Kidney (tissue), 14 donors: Measurements from ENCODE around the gene HAUS3. TPM values are rescaled to one million over a fixed set of nuclear protein-coding genes. Genes with fewer than 3 reads are reported as not detected.

Experiments used
- DNase-seq, 5 donors: peaks; one replicate each; pipeline ENCODE4 v3.0.0-alpha.2; 2013 to 2020
- FAIRE-seq: peaks from 2 replicates; lab custom pipeline; 2012; peaks lifted over from hg19 to GRCh38; lab: Jason Lieb, UNC
- H3K27ac ChIP-seq, 2 donors: one replicate each; pipeline ENCODE4 v1.7.0; 2013; ENCODE audit warnings: low read depth in 2 of 2, low read length in 2 of 2, inconsistent platforms in 1 of 2
- H3K27me3 ChIP-seq: one replicate; pipeline ENCODE4 v1.7.1; 2013; ENCODE audit warnings: low read length, inconsistent platforms; ENCODE audit not compliant: control insufficient read depth, insufficient read depth
- H3K36me3 ChIP-seq, 3 donors: one replicate each; pipeline versions ENCODE4 v1.7.0 to v1.7.1; 2013; ENCODE audit warnings: low read length in 3 of 3, control low read depth in 1 of 3, inconsistent platforms in 1 of 3; ENCODE audit not compliant: insufficient read depth in 3 of 3, control insufficient read depth in 2 of 3
- H3K4me1 ChIP-seq, 3 donors: one replicate each; pipeline versions ENCODE4 v1.7.0 to v1.7.1; 2013; ENCODE audit warnings: low read length in 3 of 3, inconsistent platforms in 1 of 3, low read depth in 1 of 3; ENCODE audit not compliant: control insufficient read depth in 2 of 3, insufficient read depth in 2 of 3
- H3K4me3 ChIP-seq, 3 donors: one replicate each; pipeline versions ENCODE4 v1.7.0 to v1.8.1; 2013; ENCODE audit warnings: low read length in 3 of 3, control low read depth in 1 of 3, inconsistent platforms in 1 of 3
- H3K9ac ChIP-seq, 3 donors: one replicate each; pipeline versions ENCODE4 v1.7.0 to v1.7.1; 2013; ENCODE audit warnings: low read length in 3 of 3, control low read depth in 1 of 3, inconsistent platforms in 1 of 3
- H3K9me3 ChIP-seq, 3 donors: one replicate each; pipeline versions ENCODE4 v1.7.0 to v1.7.1; 2013; ENCODE audit warnings: low read length in 3 of 3, control low read depth in 1 of 3, inconsistent platforms in 1 of 3; ENCODE audit not compliant: control insufficient read depth in 2 of 3, insufficient read depth in 1 of 3
- CTCF ChIP-seq: IDR thresholded peaks from 3 replicates; pipeline ENCODE4 v1.5.1; 2012; ENCODE audit warnings: mild to moderate bottlenecking, moderate library complexity, borderline replicate concordance; ENCODE audit not compliant: insufficient read depth; ENCODE audit errors: extremely low read depth
- intact Hi-C: fragments of 100-400 bp; cut with DNase I; formaldehyde crosslinking; loops from one replicate; pipeline ENCODE4 v1.11.1; 2022
- polyA plus RNA-seq: library from polyadenylated mRNA; stranded (reverse); fragments of 350-450 nt; fragmentation: Illumina TruSeq; extraction: RNeasy Lipid Tissue Mini Kit (QIAGEN cat#74804); gene quantifications from one replicate; pipeline ENCODE4 v1.2.3, GENCODE V29; 2014; ENCODE audit warnings: low read depth, low replicate concordance; ENCODE audit not compliant: insufficient read depth
- total RNA-seq: library from RNA; stranded (reverse); fragmentation: NEBNext Ultra II Directional; extraction: Animal tissue kit (Norgen Biotek cat#: 25700); gene quantifications from one replicate; pipeline ENCODE4 v1.2.1, GENCODE V29; 2021
- donor health status: control.
- donor health status: control.
- donor health status: control.
- donor health status: control.
- donor health status: control.
- donor health status: DM: yes; HTN: yes; CAD: no.
- donor health status: Normal renal cell carcinoma (clear cell type).

HAUS3 gene
- total and polyA plus RNA-seq, 2 donors from 2014 or later, result 4.1 to 12.1 TPM

- no peak overlapping the region for H3K4me3 ChIP-seq
- H3K4me1 ChIP-seq, result no peaks in the 10 kb centered on the region
- H3K27ac ChIP-seq, result no peak overlapping the region
- H3K9ac ChIP-seq, result no peak overlapping the region
- peak; percentile 39 for TF ChIP-seq CTCF
- no peaks in the 10 kb centered on the region for H3K36me3 ChIP-seq
- H3K9me3 ChIP-seq, result no peaks in the 10 kb centered on the region
- DNase-seq (peak in 4 of 5 donors; percentile 24 to 65 (median 39)), FAIRE-seq (no peak)
- intact Hi-C loops, result no loop called here
- H3K27me3 ChIP-seq, result no peaks in the 10 kb centered on the region
These were observed 55.6 kb downstream of the HAUS3 start for GRCh38 chr4:2186133-2186864.

GRCh38 chr4:2183394-2183793 is 58.5 kb downstream of the HAUS3 start:
- no peak overlapping the region for H3K9ac ChIP-seq
- DNase-seq (no peak), FAIRE-seq (no peak)
- no peak for TF ChIP-seq CTCF
- H3K27ac ChIP-seq, result no peak overlapping the region
- no peaks in the 10 kb centered on the region for H3K27me3 ChIP-seq
- intact Hi-C loops, result no loop called here
- H3K4me3 ChIP-seq, result no peak overlapping the region
- H3K36me3 ChIP-seq, result no peaks in the 10 kb centered on the region
- no peaks in the 10 kb centered on the region for H3K9me3 ChIP-seq
- H3K4me1 ChIP-seq, result no peaks in the 10 kb centered on the region

- FAIRE-seq, result no peak
- intact Hi-C loops, result no loop called here
These were observed 58.9 kb downstream of the HAUS3 start for GRCh38 chr4:2182994-2183393.

More at GRCh38 chr4:2182994-2183393, 58.9 kb downstream of the HAUS3 start:
- no peak for DNase-seq
- Histone ChIP-seq H3K4me1 (no peaks in the 10 kb centered on the region), H3K4me3 (no peak overlapping the region), H3K27me3 (no peaks in the 10 kb centered on the region), H3K36me3 (no peaks in the 10 kb centered on the region), H3K9me3 (no peaks in the 10 kb centered on the region), H3K27ac (no peak overlapping the region), H3K9ac (no peak overlapping the region)
- TF ChIP-seq CTCF, result no peak
